HG03432 (cell line): ENCODE results near the gene ITPRID2.

Experiments
- ATAC-seq: cut with Tn5 transposase; IDR thresholded peaks from one replicate; pipeline ENCODE4 v1.9.1; 2021; ENCODE audit warnings: mild to moderate bottlenecking, moderate library complexity; ENCODE audit not compliant: unreplicated experiment

ITPRID2 gene

GRCh38 chr2:181891258-181891965 lies at the start of gene ITPRID2:
Gene ITPRID2 (plus strand): TSS chr2:181891730. CDS start chr2:181892067, 337 bp downstream.
- ATAC-seq: peak; percentile 94

GRCh38 chr2:181844551-181845290 lies 46.8 kb upstream of the ITPRID2 start:
- no peak for ATAC-seq

DNA sequence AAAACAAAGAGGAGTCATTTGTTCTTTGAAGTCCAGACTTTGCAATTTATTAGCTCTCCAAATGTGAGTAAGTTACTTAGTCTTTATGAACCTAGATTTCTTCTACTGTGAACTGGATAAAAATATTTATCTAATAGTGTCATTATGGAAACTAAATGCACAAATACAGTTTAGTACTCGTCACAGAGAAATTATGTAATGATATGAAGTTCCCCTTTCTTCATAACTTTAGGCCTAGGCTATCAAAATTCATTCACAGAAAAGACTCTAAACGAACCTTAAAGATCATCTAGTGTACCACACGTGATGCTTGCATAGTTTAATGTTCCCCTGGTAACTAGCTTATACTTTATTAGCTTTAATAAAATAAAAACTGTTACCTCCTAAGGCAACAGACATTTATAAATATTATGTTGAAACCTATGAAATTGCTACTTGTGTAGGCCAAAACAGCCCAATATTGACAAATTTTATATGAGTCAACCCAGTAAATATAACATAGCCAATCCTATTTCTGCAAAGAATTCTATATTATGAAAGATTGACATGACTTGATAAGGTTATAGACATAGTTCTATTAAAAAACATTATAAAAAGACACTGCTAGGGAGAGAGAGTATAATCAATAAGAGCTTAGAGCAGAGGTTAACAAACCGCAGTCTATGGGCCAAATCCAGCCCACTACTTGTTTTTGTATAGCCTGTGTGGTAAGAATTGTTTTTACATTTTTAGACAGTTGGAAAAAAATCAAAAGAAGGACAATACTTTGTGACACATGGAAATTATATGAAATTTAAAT lies 44.9 kb upstream of the ITPRID2 start:
- no peak for ATAC-seq

DNA sequence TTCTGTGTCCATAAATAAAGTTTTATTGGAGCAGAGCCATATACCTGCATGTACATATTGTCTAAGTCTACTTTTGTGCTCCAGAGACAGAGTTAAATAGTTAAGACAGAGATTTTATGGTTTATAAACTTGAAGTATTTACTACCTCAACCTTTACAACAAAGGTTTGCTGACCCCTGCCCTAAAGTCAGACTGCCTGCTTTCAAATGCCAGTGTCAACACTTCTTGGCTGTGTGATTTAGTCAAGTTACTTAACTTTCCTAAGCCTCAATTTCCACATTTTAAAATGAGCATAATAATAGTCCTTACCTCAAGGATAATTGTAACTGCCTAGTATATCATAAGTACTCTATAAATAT lies 44.4 kb upstream of the ITPRID2 start:
- no peak for ATAC-seq

DNA sequence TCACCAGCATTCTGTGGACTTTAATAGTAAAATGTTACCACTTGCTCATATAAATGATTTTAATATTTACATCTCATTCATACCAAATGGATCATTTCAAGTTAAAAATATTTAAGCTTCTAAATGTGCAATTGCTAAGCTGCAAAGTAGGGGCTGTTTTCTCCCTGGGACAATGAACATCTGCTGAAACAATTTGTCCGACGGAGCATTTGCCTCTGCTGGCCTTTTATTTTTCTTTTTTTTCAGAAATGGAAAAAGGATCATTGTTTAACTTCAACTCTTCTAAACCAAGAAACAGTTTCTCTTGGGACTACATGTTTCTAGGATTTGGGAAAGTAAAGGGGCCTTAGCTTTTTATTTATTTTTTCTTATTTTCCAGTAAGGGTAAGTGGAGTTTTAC lies 43.8 kb upstream of the ITPRID2 start:
- ATAC-seq: no peak

GRCh38 chr2:181848261-181848886 lies 43.2 kb upstream of the ITPRID2 start:
- ATAC-seq: no peak

- no peak for ATAC-seq
Observed at GRCh38 chr2:181849601-181850000, 41.9 kb upstream of the ITPRID2 start.

GRCh38 chr2:181850936-181851560 lies 40.5 kb upstream of the ITPRID2 start:
- peak; percentile 53 for ATAC-seq

- no peak for ATAC-seq
Observed at GRCh38 chr2:181851726-181852125, 39.8 kb upstream of the ITPRID2 start.

- no peak for ATAC-seq
Observed at GRCh38 chr2:181853696-181854095, 37.8 kb upstream of the ITPRID2 start.

DNA sequence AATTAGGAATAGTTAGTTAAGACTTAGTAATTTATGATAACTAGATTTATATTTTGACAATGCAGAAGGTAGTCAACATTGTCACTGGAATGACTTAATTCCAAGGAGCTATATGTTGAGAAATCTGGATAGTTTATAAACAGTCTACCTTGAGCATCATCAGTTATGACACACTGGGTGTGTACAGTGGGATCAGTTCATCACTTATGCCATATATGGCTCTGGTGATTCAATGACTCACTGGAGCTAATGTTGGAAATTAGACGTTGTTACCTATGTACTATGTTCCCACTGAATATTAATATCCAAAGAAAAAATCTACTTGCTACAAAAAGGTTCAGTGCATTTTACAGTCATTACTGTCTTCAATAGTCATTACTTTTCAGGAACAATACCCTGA lies 34.0 kb upstream of the ITPRID2 start:
- ATAC-seq: no peak

- ATAC-seq: no peak
Observed at GRCh38 chr2:181858600-181858999, 32.9 kb upstream of the ITPRID2 start.

GRCh38 chr2:181859123-181859522 lies 32.4 kb upstream of the ITPRID2 start:
- ATAC-seq: no peak

- no peak for ATAC-seq
Observed at GRCh38 chr2:181859803-181860202, 31.7 kb upstream of the ITPRID2 start.

DNA sequence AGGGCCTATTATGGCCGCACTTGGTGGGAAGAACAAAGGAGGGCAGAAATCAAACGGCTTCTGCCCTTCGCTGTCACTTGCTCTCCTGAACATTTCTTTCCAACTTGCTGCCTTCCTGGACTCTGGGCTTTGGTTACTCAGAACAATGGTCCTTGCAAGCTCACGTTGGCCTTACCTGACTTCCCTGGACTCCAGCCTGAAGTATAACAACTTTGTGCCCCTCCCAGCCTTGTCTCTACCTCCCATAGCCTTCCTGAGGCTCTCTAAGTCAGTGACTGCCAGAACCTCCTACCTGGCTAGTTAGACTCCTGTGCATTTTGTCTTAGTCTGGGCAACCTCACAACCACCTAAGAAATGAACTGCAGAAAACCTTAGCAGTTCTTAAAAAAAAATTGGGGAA lies 30.2 kb upstream of the ITPRID2 start:
- no peak for ATAC-seq

DNA sequence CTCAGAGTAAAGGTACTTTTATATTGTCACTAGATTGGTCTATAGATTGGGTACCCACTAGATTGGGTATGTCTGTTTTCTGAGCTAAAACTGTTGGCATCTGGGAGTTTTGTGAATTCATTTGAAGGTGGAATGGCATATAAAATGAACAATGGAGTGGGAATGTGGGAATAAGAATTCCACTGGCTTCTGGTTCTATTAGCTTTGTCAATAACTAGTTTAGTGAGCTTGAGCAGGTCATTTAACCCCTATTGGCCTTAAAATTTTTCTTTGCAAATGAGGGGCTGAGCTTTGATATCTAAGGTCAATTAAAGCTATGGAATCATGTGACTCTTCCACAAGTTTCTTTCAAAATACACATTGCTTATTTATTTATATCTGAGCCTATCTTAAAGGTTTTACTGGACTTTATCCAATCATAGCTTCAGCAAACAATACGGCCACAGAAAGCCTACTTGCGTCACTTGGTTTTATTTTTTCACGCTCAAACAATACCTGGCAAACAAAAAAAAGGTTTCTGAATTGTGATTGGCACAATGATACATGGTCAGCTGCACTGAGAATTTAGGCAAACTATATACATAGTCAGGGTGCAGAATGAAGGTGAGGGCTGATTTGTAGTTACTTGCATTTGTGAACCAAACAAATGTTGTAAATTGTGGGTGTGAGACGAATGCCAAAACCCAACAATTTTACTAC lies 28.8 kb upstream of the ITPRID2 start:
- no peak for ATAC-seq

DNA sequence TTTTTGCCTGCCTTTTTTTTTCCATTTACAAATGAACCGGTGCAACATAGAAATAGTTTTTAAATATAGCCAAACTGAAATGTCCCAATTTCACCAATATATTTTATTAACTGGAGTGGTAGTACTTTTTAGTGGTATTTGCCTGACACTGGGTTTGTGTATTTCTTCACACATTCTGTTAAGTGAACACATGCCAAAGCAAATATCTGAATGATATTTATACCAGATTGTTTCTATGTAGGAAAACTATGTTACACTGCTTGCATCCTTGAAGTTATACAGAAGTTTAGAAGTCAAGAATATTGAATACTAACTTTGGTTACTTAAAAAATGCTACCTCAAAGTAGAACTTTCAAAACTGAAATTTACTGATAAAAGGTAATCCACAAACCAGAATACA lies 19.4 kb upstream of the ITPRID2 start:
- ATAC-seq: no peak

- no peak for ATAC-seq
Observed at GRCh38 chr2:181876614-181877063, 14.9 kb upstream of the ITPRID2 start.

DNA sequence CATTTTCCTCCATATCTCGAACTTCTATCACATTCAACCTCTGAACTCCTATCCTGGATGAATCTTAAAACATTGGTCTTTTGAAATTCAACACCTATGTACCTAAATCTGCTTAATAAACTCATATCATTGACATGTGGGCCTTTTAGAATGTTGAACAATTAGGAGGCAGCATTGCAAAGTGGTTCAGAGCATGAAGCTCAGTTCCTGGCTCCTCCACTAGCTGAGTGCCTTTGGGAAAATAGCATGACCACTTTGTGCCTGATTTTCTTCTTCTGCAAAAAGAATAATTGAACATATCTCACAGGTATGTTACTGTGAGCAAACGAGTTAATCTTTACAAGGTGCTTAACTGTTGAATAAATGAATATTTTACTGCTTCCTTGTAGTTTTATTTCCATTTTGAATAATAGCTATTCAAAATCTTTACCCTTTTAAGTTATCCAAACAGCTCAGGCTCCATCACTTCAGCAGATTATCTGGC lies 14.3 kb upstream of the ITPRID2 start:
- no peak for ATAC-seq

DNA sequence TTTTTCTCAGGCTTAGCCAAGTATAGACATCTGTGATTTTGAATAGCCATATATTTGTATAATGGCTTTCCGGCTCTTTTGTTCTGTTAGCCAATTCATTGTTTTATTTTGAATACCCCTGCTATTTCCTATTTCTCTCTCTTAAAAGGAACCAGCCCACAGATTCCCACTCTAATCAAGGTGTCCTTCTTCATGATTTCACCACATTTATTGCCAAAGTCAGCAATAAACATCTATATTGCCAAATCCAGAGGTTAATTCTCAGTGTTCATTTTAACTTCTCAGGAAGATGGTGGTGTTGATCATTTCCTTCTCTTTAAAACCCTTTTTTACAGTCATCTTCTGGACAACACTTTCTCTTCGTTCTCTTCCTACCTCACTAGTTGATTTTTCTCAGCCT lies 13.1 kb upstream of the ITPRID2 start:
- ATAC-seq: no peak
